DMS79 treated with DMSO at 0.1 percent for 48 hours (cell line): ENCODE results near the gene SFXN5.

Experiments used
- DNase-seq: peaks from one replicate; lab custom pipeline; 2025; lab: John Stamatoyannopoulos, UW

The SFXN5 gene

DNA sequence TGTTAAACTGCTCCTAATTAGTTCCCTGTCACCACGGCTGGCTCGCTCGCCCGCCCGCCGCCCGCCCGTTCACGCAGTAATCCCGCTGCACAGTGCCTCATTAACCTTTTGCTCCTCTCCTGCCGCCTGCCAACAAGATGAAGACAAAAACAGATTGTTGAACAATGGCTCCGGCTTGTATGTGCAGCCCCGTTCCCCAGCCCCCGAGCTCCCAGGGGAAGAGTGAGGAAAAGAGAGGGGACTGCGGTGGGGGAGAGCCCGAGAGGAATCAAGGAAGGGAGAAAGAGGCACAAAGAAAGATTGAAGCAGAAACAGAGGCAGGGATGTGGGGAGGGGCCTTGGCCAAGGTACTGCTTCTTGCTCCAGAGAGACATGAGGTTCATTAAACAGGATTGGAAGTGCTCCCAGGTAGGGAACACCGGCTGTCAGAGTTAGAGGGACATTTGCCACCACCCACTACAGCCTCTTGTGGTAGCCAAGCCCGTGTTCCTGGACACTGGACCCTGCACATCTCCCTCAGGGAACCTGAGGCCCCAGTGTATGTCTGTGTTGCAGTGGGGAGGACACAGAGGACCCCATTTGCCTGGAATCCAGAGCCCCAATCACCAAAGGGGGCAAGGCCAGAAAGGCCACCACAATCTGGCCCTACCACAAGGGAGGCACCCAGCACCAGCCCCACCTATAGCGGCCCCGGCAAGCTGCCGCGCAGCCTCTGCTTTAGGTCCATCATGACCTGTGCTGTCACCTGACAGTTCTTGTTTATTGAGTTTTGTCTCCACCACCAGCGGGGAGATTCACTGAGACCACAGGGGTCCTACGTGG is 116.1 kb downstream of the SFXN5 start:
- no peak for DNase-seq

DNA sequence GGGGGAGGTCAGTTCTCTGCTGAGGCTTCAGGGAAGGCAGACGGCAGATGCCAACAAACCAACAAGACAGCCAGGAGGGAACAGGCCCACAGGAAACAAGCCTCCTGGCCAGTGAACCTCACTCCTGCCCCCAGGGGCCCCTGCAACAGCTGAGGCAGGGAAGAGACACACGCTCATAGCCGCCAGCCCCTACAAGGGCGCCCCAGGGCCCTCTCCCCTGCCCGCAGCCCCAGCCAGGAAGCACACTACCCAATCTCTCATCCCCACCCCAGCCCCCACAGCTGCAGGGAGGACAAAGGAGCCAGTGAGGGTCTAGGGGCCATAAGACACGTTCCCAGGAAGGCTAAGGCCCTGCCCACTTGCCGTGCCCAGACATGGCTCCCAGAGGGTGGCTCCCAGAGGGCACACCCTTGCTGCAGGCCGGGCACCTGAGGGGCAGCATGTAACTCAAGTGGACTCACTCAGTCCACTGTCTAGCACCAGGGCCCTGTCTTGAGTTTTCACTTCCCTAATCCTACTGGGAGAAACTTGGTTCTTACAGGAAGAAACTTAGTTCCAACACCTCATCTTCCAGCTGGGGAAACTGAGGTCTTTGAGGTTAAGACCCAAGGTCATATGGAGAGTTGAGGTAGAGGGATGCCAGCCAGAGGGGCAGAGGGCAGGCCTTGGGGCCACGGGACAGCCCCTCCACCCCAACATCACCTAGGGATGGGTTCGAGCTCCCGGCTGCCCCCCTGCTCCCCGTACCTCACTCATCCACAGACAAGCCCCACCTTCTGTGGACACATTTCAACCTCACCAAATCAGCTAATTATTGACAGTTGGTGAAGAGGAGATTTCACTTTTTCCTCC is 116.9 kb downstream of the SFXN5 start:
- DNase-seq = no peak

DNA sequence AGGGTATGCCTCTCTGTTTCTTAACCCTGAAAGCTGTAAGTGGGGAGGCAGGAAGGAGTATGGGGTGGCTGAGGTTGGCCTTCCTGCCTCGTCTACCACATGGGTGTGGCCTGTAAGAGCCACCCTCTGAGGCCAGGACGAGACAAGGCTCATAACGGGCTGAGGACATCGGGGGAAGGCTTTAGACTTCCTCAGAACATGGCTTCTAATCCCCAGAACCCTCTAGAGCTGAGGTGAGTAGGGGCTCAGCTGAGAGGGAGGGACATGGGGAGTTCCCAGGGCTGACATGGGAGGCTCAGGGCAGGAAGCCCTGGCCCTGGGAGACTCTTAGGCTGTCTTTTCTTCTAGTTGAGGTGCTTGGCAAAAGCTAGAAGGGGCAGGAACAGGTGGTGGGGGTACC is 117.5 kb downstream of the SFXN5 start:
- no peak for DNase-seq

DNA sequence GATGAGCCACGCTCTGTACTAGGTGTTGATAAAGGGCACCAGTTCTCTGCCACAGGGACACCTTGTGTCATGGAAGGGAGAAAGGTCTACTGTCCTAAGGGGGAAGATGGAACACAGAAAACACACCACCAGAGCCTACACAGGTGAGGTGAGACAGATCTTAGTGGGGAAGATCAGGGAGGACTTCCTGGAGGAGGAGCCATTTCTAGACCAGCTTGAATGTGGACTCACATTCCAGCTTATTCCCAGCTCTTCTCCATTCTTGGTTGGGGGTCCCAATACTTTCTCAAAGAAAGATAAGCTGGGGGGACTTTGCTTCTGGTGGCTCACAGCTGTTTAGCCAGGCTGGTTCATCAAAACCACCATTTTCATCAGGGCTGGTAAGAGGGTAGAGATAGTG is 118.0 kb downstream of the SFXN5 start:
- DNase-seq = no peak

DNA sequence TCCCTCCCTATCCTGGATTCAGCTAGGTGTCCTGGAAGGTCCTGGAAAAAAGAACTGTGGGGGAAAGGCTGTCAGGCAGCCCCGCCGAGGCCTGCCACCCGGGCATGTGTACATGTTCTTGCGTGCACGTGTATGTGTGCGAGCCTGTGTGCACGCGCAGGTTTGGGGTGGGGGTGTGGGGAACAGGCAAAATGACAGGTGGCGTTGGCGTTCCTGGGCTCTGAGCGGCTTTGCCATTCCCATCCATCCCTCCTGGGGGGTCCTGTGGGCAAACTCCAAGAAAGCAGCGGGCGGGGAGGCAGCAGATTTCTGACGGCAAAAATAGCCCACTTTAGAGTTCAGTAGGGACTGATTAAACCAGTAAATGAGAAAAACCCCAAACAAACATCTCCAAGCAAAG is 118.6 kb downstream of the SFXN5 start:
- DNase-seq = no peak

DNA sequence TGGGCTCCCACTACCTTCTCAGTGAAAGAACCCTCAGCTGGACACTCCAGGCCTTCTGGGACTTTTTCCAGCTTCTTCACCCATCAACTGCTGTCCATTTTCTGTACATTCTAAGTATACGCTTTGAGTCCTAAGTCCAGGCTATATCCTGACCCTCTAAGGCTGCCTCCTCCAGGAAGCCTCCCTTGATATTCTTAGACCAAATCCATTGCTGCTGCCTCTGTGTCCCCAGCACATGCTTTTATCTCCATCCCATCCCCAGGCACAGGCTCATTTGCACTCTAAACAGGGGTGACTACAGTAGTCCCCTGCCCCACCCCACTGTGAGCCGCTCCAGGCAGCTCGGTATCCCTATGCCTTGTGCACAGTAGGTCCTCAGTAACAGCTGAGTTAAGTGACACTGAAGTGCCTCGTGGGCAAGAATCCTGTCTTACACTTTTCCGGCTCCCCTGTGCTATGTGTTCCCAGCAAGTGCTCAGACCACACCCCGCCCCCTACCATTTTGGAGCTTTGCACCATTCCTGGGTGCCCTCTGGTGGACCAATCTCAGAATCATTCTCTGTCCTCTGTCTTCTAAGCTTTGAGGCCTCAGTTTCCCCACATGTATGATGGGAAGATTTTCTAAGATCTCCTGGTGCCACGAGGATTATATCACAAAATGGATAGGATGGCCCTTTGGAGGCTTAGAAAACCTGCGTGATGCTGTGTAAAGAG is 119.2 kb downstream of the SFXN5 start:
- no peak for DNase-seq

DNA sequence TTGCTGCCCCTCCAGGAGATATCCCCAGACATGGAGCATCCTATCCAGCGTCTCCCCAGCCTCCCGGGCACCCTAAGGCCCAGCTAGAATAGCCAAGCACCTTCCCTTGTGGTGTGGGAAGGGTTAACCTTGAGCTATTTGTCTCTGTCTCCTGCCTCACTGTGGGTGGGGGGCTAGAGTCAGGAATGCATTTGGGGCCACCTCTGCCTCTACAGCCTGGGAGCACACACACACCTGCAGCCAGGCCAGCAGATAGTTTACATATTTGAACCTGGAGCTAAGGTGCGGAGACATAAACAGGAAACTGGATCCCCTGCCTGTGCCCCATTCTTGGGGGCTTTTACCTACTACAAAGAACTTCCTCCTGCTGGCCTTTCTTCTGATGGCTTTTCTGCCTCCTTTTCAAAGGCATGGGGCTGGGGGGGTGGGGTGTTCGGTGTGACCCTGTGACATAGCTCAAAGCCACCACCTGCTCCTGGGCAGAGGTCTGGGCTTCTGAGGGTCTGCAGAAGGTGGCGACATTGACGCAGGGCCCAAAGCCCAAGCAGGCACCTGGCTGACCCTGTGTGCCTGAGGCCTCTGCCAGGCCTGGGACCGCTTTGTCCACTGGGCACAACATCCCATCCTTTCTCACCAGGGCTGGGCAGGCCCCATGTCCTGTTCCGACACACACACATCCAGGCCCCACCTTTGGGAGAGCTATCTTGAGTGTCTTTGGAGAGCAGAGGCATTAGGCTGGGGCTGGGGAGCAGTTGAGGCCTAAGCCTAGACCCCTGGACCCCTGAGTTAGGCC is 120.0 kb downstream of the SFXN5 start:
- no peak for DNase-seq

DNA sequence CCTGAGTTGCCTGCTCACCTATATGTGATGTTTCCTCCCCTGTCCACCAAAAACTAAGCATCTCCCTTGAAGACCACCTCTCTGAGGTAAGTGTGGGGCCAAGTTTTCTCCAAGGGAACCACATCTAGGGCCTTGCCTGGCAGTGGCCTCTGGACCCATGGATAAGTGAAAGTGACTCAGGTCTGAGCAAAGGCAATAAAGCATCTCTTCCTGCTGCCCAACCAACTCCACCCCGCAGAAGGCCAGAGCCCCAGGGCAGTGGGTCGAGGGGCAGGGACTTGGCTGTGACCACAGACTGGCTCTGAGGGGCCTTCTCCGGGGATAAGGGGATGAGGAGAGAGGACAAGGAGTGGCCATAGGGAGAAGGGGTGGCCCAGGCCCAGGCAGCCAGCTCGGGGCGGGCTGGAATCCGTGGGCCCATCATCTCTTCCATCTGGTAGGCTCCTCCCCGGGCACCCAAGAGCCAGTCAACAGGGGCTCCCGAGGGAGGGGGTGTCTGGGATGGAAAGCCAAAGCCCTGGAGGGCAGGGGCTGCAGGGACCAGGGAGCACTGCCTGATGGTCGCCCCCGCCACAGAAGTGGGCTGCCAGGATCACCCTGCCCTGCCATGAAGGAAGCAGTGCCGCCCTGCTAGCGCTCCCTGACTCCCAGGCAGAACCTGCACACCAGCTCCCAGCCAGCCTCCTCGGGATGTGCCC is 120.8 kb downstream of the SFXN5 start:
- no peak for DNase-seq

DNA sequence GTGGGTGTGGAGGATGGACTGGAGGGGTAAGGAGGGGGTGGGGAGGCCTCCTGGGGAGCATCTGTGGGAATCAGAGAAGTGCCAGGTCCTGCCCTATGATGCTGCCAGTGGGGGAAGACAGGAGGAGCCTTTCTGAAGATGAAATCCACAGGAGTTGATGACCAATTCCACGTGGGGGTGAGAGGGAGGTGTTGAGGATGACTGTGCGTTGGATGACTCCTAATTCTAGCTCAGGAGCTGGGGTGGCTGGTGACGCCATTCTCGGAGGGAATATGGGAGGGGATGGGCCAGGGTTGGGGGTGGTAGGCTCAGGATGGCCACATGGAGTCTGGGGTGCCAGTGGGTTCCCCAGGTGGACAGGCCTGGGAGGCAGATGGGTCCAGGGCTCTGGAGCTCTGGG is 121.9 kb downstream of the SFXN5 start:
- DNase-seq = no peak

DNA sequence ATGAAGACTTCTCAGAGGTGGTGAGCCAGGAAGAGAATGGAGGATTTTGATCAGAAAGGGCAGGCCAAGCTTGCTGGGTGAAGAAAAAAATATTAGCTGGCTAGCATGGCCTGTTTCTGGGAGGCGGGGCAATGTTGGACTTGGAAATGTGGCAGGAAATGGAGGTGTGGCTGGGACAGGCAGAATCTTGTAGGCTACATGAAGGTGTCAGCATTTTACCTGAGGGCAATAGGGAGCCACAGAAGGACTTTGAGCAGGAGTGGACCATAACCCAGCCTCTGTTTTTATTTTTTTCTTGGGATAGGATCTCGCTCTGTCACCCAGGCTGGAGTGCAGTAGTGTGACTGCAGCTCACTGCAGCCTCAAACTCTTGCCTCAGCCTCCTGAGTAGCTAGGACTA is 122.5 kb downstream of the SFXN5 start:
- DNase-seq = no peak

DNA sequence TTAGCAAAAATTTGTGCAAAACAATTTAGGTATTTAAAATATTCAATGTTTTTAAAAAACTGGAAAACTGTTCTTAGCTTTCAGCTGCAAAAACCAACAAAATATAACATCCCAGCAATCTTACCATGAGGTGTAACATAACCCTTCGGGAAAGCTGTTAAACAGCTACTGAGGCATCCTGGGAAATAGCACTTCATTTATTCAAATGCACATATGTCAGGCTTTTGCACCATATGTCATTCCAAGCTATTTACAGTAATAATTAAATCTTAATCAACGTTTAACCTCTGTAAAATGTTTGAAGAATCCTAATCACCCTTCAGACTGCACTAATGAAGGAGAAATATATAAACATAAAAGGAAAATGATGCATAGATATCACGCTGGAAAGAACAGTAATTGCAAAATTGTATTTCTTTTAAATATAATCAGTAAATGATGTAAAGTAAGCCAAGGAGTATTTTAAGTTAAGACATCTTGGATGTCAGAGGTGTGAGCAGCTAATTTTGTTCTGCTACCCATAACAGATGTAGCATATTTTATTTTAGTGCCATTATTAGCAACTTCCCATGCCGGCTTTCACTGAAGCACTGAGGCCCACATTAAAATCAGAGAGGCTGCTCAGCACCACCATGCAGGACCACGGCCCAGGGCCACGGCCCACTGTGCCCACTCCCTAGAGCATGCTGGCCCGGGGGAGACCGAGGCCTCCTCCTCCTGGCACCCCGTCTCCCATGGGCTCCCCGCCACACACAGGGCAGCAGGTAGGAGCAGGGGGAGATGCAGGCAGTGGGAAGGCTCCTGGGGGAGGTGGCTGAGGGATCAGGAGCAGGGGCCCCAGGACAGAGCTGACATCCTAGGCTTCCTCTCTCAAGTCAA is 123.3 kb downstream of the SFXN5 start:
- DNase-seq = no peak

DNA sequence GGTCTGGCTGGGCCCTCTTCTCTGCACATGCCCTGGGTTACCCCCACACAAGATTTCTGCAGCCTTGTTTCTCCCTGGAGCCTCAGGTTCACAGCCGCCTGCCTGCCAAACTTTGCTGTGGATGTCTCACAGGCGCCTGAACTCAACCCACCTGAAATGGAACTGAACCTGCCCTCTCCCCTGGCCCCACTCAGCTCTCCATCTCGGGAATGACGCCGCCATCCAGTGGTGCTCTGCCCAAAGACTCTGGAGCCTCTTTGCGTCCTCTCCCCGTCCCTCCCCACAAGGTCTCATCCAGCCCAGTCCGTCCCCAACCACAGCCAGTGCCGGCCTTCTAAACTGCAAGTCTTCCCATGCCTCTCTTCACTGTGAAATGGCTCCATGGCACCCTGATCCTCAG is 125.0 kb downstream of the SFXN5 start:
- no peak for DNase-seq

DNA sequence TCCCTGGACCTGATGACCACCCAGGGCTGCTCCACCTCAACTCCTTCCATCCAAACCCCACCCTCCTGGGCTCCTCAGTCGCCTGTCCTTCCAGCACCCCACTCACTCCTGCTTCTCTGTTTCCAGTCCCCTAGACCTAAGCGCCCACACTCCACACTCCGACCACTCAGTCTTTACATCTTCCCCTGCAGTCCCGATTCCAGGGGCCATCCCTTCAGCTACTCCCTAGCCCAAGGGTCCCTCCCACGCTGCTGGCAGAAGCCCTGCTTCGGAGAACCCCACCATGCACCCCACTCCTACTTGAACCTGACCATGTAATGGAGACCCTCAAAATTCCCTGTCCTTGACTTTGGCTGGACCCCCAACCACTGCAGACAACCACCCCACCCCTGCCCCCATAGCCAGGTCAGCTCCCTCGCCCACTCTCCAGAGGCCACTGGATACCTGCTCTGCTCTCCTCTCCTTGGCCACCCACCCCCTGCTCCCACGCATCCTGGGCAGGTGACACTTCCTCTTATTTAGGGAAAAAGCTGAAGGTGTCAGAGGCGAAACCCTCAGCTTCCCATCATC is 126.0 kb downstream of the SFXN5 start:
- DNase-seq = no peak

DNA sequence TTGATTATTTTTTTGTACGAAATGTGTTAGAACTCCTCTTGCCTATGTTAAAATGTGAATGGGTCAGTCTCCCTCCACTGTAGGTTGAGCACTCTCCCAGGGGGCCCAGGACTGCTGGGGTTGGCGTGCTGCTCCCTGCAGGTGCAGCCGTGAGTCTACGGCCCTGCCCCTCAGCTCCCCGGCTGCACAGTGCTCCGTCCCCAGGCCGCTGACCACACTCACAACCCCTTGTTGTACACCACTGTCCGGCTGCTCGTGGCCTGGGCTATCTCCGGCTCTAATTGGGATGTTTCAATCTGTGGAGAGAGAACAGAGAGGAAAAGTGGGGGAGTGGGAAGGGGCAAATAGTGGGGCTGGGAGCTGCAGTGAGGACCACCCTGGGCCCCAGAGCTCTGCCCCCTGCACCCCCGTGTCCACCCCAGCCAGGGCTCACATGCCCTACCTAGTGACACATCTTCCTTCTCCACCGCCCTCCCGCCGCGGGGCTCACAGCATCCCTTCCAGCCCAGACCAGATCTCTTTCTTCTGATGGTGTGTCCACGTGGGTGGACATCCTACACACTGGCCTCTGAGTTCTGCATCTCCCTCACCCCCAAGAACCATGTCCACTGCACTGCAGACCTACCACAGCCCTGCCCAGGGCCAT is 126.6 kb downstream of the SFXN5 start:
- no peak for DNase-seq

DNA sequence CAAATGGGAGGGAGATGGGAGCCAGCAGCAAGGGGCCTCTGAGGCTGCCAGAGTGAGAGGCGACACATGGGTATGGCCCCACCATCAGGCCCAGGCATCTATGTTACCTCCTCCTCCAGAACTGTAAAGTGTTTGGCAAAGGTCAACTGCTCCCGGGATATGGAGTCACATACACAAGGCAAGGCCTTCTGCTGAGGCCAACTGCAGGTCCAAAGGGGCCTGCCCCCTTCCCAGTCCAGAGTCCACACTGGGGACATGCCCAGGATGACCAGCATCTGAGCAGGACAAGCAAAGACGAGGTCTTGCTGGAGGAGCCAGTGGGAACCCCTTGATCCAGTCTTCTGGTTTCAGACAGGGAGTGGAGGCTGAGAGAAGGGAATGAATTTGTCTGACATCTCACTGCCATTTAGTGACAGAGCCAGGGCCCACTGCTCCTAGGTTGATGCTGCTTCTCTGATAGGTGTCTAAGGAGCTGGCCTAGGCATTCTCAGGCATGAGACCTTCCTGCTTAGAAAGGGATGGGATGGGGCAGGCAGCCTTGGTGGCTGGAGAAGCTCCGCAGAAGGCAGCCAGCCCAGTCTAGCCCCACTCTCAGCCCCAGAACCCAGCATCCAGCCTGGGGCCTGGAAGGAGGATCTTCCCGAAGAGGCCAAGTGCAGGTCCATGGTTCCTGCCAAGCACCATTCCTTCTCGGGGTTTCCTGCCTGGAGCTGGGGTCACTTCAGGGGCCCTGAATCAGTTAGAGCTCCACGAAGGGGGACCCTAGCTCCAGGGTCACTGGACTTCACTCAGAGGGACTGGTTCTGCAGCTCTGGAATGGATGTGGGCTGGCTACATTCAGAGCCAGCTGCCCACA is 127.7 kb downstream of the SFXN5 start:
- no peak for DNase-seq

DNA sequence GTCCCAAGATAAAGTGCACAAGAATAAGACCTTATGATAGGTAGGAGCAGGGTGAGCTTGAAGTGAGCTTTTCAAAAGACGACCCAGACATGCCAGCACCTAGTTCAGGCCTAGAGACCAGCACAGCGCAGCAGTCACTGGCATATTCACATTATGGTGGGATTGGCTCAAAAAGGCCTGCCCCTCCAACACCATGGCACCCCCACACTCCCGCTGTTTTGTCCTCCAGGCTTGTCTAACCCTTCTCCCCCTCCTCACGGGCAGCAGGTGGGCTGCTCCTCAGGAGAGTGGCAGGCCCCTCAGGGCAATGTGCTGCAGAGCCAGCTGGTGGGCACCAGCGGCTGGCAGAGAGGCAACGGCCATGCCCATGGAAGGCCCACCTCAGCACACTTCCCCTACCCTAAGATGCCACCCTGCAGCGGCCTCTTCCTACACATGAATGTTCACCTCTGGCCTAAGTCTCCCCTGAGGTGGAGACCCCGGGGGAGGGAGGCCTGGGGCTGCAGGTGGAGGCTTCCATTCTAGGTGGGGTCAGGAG is 128.6 kb downstream of the SFXN5 start:
- no peak for DNase-seq

DNA sequence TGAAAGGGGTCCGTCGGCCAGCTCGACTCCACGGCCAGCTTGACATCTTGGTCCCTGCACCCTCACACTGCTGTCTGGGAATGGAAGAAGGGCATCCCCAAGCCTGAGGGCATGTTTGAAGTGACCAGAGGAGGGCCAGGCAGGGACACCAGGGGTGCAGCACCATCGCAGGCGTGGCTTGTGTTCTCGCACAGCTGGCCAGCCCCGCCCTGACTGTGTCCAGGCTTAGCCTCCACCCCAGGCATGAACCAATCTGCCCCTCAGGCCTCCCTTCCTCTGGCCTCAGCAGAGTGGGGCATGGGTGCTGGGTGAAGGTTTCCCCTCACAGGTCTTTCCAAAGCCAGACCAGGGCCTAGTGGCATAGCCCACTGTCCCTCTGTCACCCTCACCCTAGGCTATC is 129.2 kb downstream of the SFXN5 start:
- no peak for DNase-seq

DNA sequence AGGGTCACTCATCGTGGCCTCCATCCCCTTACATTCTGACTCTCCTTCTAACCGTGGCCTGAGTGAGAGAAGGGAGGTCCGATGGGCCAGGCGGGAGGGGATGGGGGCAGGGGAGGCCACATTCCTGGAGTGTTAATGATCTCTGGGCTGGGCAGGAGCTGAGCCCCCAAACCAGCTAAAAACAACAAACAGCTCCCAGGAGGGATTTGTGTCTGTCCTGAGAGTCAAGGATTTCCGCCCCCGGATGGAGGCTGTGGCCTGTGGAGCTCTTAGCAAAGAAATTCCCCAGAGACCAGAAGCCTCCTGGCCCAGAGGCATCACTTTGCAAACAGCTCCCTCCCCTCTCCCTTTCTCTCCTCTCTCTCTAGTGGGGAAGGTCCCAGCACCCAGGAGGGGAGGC is 130.7 kb downstream of the SFXN5 start:
- no peak for DNase-seq
